Hematopoietic multipotent progenitor cell treated with erythropoietin and hydrocortisone succinate and interleukin-3 and kit ligand, for 8 days (in vitro differentiated cells): ENCODE data around the gene KIR2DL1.
"Not testable (repeated sequence)": the region's sequence is repeated elsewhere in the genome, so short reads cannot be mapped to it uniquely, and the experiment has no call there.

ENCODE experiments used
- DNase-seq: peaks from one replicate; pipeline ENCODE4 v3.0.0-alpha.2; 2015

KIR2DL1 gene

DNA sequence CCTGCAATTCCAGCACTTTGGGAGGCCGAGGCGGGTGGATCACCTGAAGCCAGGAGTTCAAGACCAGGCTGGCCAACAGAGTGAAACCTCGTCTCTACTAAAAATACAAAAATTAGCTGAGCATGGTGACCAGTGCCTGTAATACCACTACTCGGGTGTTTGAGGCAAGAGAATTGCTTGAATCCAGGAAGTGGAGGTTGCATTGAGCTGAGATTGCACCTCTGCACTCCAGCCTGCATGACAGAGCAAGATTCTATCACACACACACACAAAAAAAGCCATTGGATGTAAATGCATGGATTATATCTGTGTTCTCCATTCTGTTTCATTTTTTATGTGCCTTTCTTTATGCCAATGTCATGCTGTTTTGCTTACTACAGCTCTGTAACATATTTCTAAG is 54.8 kb downstream of the KIR2DL1 start:
- DNase-seq = not testable (repeated sequence)

DNA sequence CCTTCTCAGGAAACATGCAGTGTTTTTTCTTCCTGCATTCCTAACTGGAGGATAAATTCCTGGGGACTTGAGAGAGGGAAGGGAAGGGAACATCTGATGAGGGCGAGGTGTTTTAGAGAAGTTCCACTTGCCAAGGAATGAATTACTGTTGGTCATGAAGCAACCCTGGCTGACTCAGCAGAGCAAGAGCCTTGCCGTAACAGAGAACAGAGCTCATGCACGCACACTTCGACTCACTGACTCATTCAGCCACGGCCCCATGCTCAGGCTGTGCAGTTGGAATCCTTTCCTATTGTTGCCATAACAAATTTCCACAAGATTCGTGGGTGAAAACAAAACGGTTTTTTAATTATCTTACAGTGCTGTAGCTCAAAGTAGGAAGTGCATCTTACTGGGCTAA is 55.7 kb downstream of the KIR2DL1 start:
- DNase-seq = not testable (repeated sequence)

DNA sequence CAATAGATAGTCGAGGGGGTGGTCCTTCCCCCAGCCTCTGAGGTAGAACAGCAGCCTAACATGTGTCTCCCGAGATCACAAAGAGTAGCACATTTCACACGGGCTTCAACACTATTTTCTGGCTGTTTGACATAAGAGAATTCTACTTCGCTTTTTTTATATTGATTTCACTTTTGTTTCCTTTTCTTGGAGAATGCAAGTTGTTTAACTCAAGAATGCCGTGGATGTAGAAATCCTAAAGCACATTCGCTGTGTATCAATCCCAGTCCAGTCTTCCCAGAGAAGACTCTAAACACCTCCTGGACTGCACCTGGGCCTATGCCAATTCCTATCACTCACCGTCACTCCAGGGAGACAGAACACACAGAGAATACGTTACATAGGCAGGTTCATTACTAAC is 58.5 kb downstream of the KIR2DL1 start:
- not testable (repeated sequence) for DNase-seq

DNA sequence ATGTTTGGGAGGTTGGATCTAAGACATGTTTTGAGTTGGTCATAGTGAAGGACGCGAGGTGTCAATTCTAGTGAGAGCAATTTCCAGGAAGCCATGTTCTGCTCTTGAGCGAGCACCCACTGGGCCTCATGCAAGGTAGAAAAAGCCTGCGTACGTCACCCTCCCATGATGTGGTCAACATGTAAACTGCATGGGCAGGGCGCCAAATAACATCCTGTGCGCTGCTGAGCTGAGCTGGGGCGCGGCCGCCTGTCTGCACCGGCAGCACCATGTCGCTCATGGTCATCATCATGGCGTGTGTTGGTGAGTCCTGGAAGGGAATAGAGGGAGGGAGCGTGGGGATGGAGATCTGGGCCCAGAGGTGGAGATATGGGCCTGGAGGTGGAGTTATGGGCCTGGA is 62.9 kb downstream of the KIR2DL1 start, which contains the start of gene KIR2DS4:
Gene KIR2DS4, plus strand, starts transcription at position 181 of the 400 bp plus-strand sequence.
- not testable (repeated sequence) for DNase-seq
